K562 (cell line): ENCODE measurements around the gene TKT.

Experiments
- CBX5 ChIP-seq: IDR thresholded peaks from 2 replicates; pipeline ENCODE4 v1.6.1; 2014; ENCODE audit warnings: low read depth, borderline replicate concordance
- CSDE1 ChIP-seq, 2 experiments: fragments of 450-650 bp; IDR thresholded peaks; 2 replicates each; pipeline ENCODE4 v1.6.1; 2016; ENCODE audit warnings: mild to moderate bottlenecking in 1 of 2
- HNRNPK ChIP-seq: fragments of 200-400 bp; formaldehyde crosslinking; IDR thresholded peaks from one replicate; pipeline ENCODE4 v1.6.1; 2018; ENCODE audit warnings: mild to moderate bottlenecking, low read depth, low read length; ENCODE audit not compliant: poor library complexity, severe bottlenecking
- MEF2D ChIP-seq: conservative IDR thresholded peaks from 2 replicates; pipeline ENCODE4 v1.6.1; 2016; ENCODE audit warnings: low read depth, missing genetic modification characterization, missing compliant biosample characterization
- PHF20 ChIP-seq: fragments of 450-650 bp; IDR thresholded peaks from 2 replicates; pipeline ENCODE4 v1.6.1; 2018; ENCODE audit not compliant: partially characterized antibody
- POLR2A ChIP-seq: fragments of 450-650 bp; conservative IDR thresholded peaks from 2 replicates; pipeline ENCODE4 v1.6.1; 2016
- RBFOX2 ChIP-seq: fragments of 200-400 bp; formaldehyde crosslinking; IDR thresholded peaks from 2 replicates; pipeline ENCODE4 v1.6.1; 2017; ENCODE audit warnings: low read depth, mild to moderate bottlenecking, low read length, moderate library complexity
- TCF7L2 ChIP-seq: fragments of 150-350 bp; IDR thresholded peaks from 2 replicates; pipeline ENCODE4 v1.6.1; 2016; ENCODE audit warnings: low read depth, mild to moderate bottlenecking, low read length, moderate library complexity
- TF ChIP-seq, protein P1 (sequence below), 3 experiments: IDR thresholded peaks in 2 of 3; conservative IDR thresholded peaks in 1 of 3; 2 replicates each; pipeline ENCODE4 v1.5.1; 2011 to 2012; ENCODE audit warnings: low read length in 3 of 3, mild to moderate bottlenecking in 3 of 3, control low read depth in 2 of 3, improper control_type of control experiment in 1 of 3, inconsistent platforms in 1 of 3, low read depth in 1 of 3, mixed read lengths in 1 of 3, moderate library complexity in 1 of 3; ENCODE audit not compliant: insufficient read depth in 2 of 3
- TF ChIP-seq, protein P2 (sequence below): sonication (generic); formaldehyde crosslinking; IDR thresholded peaks from 2 replicates; pipeline ENCODE4 v1.8.0; 2022; ENCODE audit warnings: missing genetic modification reagents, mild to moderate bottlenecking, moderate library complexity, borderline replicate concordance

DNA sequence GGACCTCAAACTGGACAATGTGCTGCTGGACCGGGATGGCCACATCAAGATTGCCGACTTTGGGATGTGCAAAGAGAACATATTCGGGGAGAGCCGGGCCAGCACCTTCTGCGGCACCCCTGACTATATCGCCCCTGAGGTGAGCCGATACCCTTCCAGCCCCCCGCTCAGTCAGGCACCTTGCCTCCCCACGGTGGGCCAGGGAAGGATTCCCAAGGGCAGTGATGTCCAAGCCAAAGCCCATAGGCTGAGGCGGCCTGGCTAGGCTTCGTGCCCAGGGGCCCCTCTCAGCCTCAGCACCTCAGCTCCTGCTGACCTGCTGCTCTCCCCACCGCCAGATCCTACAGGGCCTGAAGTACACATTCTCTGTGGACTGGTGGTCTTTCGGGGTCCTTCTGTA, 67.1 kb downstream of the TKT start:
- TF ChIP-seq PHF20, result no peak
- no peak for TF ChIP-seq TCF7L2
- TF ChIP-seq CBX5, result no peak
- no peak for TF ChIP-seq RBFOX2
- no peak for TF ChIP-seq HNRNPK
- TF ChIP-seq, protein P1, sequence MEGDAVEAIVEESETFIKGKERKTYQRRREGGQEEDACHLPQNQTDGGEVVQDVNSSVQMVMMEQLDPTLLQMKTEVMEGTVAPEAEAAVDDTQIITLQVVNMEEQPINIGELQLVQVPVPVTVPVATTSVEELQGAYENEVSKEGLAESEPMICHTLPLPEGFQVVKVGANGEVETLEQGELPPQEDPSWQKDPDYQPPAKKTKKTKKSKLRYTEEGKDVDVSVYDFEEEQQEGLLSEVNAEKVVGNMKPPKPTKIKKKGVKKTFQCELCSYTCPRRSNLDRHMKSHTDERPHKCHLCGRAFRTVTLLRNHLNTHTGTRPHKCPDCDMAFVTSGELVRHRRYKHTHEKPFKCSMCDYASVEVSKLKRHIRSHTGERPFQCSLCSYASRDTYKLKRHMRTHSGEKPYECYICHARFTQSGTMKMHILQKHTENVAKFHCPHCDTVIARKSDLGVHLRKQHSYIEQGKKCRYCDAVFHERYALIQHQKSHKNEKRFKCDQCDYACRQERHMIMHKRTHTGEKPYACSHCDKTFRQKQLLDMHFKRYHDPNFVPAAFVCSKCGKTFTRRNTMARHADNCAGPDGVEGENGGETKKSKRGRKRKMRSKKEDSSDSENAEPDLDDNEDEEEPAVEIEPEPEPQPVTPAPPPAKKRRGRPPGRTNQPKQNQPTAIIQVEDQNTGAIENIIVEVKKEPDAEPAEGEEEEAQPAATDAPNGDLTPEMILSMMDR (IDR thresholded peaks at IDR 0.05 in 2 of 3, conservative IDR thresholded peaks at IDR 0.05 in 1 of 3; ENCODE audit: insufficient read depth in 2 of 3, low read depth in 1 of 3, low read length in 3 of 3), result no peak
- TF ChIP-seq POLR2A, result no peak
- no peak for TF ChIP-seq CSDE1 (IDR thresholded peaks at IDR 0.05)
- TF ChIP-seq, protein P2, sequence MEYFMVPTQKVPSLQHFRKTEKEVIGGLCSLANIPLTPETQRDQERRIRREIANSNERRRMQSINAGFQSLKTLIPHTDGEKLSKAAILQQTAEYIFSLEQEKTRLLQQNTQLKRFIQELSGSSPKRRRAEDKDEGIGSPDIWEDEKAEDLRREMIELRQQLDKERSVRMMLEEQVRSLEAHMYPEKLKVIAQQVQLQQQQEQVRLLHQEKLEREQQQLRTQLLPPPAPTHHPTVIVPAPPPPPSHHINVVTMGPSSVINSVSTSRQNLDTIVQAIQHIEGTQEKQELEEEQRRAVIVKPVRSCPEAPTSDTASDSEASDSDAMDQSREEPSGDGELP (CRISPR knock-in tag), result no peak
- no peak for TF ChIP-seq MEF2D
